Measurements from ENCODE around the gene ACOT2.

Gene ACOT2

GRCh38 chr14:73591690-73592449 is 22.9 kb downstream of the ACOT2 start, which contains the start of gene ACOT4:
Gene ACOT4 (plus strand): TSS chr14:73591873. CDS start chr14:73591960, 87 bp downstream.
- no peak for TF ChIP-seq EZH2 (IDR thresholded peaks at IDR 0.05; ENCODE audit: borderline replicate concordance, low read depth, low read length, severe bottlenecking)
- no peak for TF ChIP-seq CTCF (IDR thresholded peaks at IDR 0.05; ENCODE audit: borderline replicate concordance, extremely low read depth, low read length, poor library complexity, severe bottlenecking)
- DNase-seq (no peak), ATAC-seq (ENCODE audit: insufficient read depth, low read depth) (no peak)
- Histone ChIP-seq H3K27ac (ENCODE audit: low read length) (no peak within 1 kb of the TSS), H4K20me1 (ENCODE audit: insufficient read depth, low read length) (no peaks in the 10 kb centered on the region), H3K9me3 (ENCODE audit: insufficient read depth, low read length, severe bottlenecking) (no peaks in the 10 kb centered on the region), H3K9ac (ENCODE audit: low read depth, low read length) (no peak within 1 kb of the TSS), H3K4me1 (ENCODE audit: insufficient read depth, low read length) (no peaks in the 10 kb centered on the region), H3K27me3 (ENCODE audit: insufficient read depth, low read length, poor library complexity) (no peaks in the 10 kb centered on the region), H3K79me2 (ENCODE audit: insufficient read depth, low read length) (no peaks in the 10 kb centered on the region), H3K4me3 (ENCODE audit: low read depth in 1 of 2, low read length in 2 of 2) (no peak within 1 kb of the TSS), H2AFZ (ENCODE audit: low read depth, low read length) (no peak within 1 kb of the TSS), H3K36me3 (ENCODE audit: insufficient read depth, low read length) (no peaks in the 10 kb centered on the region), H3K4me2 (ENCODE audit: insufficient read depth, low read length) (no peak within 1 kb of the TSS)

- Histone ChIP-seq H3K4me3 (ENCODE audit: low read depth in 1 of 2, low read length in 2 of 2) (no peak overlapping the region), H3K27me3 (ENCODE audit: insufficient read depth, low read length, poor library complexity) (no peaks in the 10 kb centered on the region), H3K4me2 (ENCODE audit: insufficient read depth, low read length) (no peak overlapping the region), H3K9ac (ENCODE audit: low read depth, low read length) (no peak overlapping the region), H3K27ac (ENCODE audit: low read length) (no peak overlapping the region), H4K20me1 (ENCODE audit: insufficient read depth, low read length) (no peaks in the 10 kb centered on the region), H3K9me3 (ENCODE audit: insufficient read depth, low read length, severe bottlenecking) (no peaks in the 10 kb centered on the region), H3K36me3 (ENCODE audit: insufficient read depth, low read length) (no peaks in the 10 kb centered on the region), H3K4me1 (ENCODE audit: insufficient read depth, low read length) (no peaks in the 10 kb centered on the region), H3K79me2 (ENCODE audit: insufficient read depth, low read length) (no peaks in the 10 kb centered on the region), H2AFZ (ENCODE audit: low read depth, low read length) (no peak overlapping the region)
- TF ChIP-seq EZH2 (IDR thresholded peaks at IDR 0.05; ENCODE audit: borderline replicate concordance, low read depth, low read length, severe bottlenecking): no peak
- no peak for TF ChIP-seq CTCF (IDR thresholded peaks at IDR 0.05; ENCODE audit: borderline replicate concordance, extremely low read depth, low read length, poor library complexity, severe bottlenecking)
- ATAC-seq (ENCODE audit: insufficient read depth, low read depth) (no peak), DNase-seq (no peak)
These were observed 25.5 kb downstream of the ACOT2 start for GRCh38 chr14:73594491-73594890.

- ATAC-seq (ENCODE audit: insufficient read depth, low read depth): no peak
- Histone ChIP-seq H3K9ac (ENCODE audit: low read depth, low read length) (no peak overlapping the region), H3K9me3 (ENCODE audit: insufficient read depth, low read length, severe bottlenecking) (no peaks in the 10 kb centered on the region), H3K27me3 (ENCODE audit: insufficient read depth, low read length, poor library complexity) (no peaks in the 10 kb centered on the region), H3K4me2 (ENCODE audit: insufficient read depth, low read length) (no peak overlapping the region), H4K20me1 (ENCODE audit: insufficient read depth, low read length) (no peaks in the 10 kb centered on the region), H3K4me3 (ENCODE audit: low read depth in 1 of 2, low read length in 2 of 2) (no peak overlapping the region), H3K27ac (ENCODE audit: low read length) (no peak overlapping the region), H3K79me2 (ENCODE audit: insufficient read depth, low read length) (no peaks in the 10 kb centered on the region), H3K36me3 (ENCODE audit: insufficient read depth, low read length) (no peaks in the 10 kb centered on the region), H3K4me1 (ENCODE audit: insufficient read depth, low read length) (no peaks in the 10 kb centered on the region), H2AFZ (ENCODE audit: low read depth, low read length) (no peak overlapping the region)
- DNase-seq: no peak
- TF ChIP-seq CTCF (IDR thresholded peaks at IDR 0.05; ENCODE audit: borderline replicate concordance, extremely low read depth, low read length, poor library complexity, severe bottlenecking) (no peak), EZH2 (IDR thresholded peaks at IDR 0.05; ENCODE audit: borderline replicate concordance, low read depth, low read length, severe bottlenecking) (no peak)
These were observed 30.5 kb downstream of the ACOT2 start for GRCh38 chr14:73599499-73599898.
